SU-DHL-6 (cell line): Measurements from ENCODE around the gene VIPR2.
"Not testable (repeated sequence)": the region's sequence is repeated elsewhere in the genome, so short reads cannot be mapped to it uniquely, and the experiment has no call there.

Source experiments
- H2AFZ ChIP-seq: fragments of 200-600 bp; sonication (generic); 2 replicates; pipeline ENCODE4 v1.6.1; 2014; ENCODE audit warnings: low read depth, mild to moderate bottlenecking, moderate library complexity, mixed read lengths, antibody characterized with exemption, low read length; ENCODE audit not compliant: severe bottlenecking
- H3F3A ChIP-seq: fragments of 200-600 bp; shearing (Covaris generic); 2 replicates; pipeline ENCODE4 v1.6.0; 2016; ENCODE audit warnings: antibody characterized with exemption, mild to moderate bottlenecking; ENCODE audit not compliant: insufficient read depth
- H3K27ac ChIP-seq: fragments of 200-600 bp; sonication (generic); 2 replicates; pipeline ENCODE4 v1.5.1; 2016; ENCODE audit warnings: low read depth, mild to moderate bottlenecking, low read length, moderate library complexity, mixed read lengths
- H3K27me3 ChIP-seq: fragments of 200-600 bp; sonication (generic), shearing (Covaris generic); 2 replicates; pipeline ENCODE4 v1.6.0; 2014; ENCODE audit warnings: mild to moderate bottlenecking, low read length
- H3K36me3 ChIP-seq: fragments of 200-600 bp; sonication (generic); 2 replicates; pipeline ENCODE4 v1.6.1; 2014; ENCODE audit warnings: mild to moderate bottlenecking, low read length, mixed read lengths
- H3K4me2 ChIP-seq: fragments of 300-600, 200-600 bp; shearing (Covaris generic), sonication (generic); 2 replicates; pipeline ENCODE4 v1.6.0; 2014; ENCODE audit warnings: low read length, low read depth, mild to moderate bottlenecking; ENCODE audit not compliant: poor library complexity, severe bottlenecking
- H3K4me3 ChIP-seq: fragments of 200-600 bp; sonication (generic); 2 replicates; pipeline ENCODE4 v1.5.1; 2014; ENCODE audit warnings: antibody characterized with exemption, low read length, mild to moderate bottlenecking, mixed read lengths; ENCODE audit not compliant: insufficient read depth, poor library complexity, severe bottlenecking
- H3K79me2 ChIP-seq: fragments of 200-600 bp; sonication (generic); 2 replicates; pipeline ENCODE4 v1.6.1; 2014; ENCODE audit warnings: mild to moderate bottlenecking, low read length, moderate library complexity; ENCODE audit not compliant: insufficient read depth
- H3K9ac ChIP-seq: fragments of 200-600 bp; sonication (generic); 2 replicates; pipeline ENCODE4 v1.7.0; 2014; ENCODE audit warnings: mild to moderate bottlenecking, low read length
- H3K9me2 ChIP-seq: fragments of 200-600 bp; sonication (generic); replicated peaks from 2 replicates; pipeline ENCODE4 v1.6.1; 2014; ENCODE audit warnings: low read length; ENCODE audit not compliant: insufficient read depth
- H3K9me3 ChIP-seq: fragments of 200-600 bp; sonication (generic); 2 replicates; pipeline ENCODE4 v1.6.1; 2014; ENCODE audit warnings: low read length, mixed read lengths; ENCODE audit not compliant: insufficient read depth
- H4K20me1 ChIP-seq: fragments of 200-600 bp; sonication (generic); 2 replicates; pipeline ENCODE4 v1.6.1; 2014; ENCODE audit warnings: low read depth, mild to moderate bottlenecking, antibody characterized with exemption, low read length, moderate library complexity, mixed read lengths
- EZH2phosphoT487 ChIP-seq: fragments of 200-600 bp; sonication (generic), shearing (Covaris generic); conservative IDR thresholded peaks from 2 replicates; pipeline ENCODE4 v1.6.1; 2018; ENCODE audit warnings: mild to moderate bottlenecking, antibody characterized with exemption, low read length, moderate library complexity, mixed read lengths
- TF ChIP-seq, protein P1 (sequence below): fragments of 200-600 bp; sonication (generic); IDR thresholded peaks from one replicate; pipeline ENCODE4 v1.5.1; 2017; ENCODE audit warnings: antibody characterized with exemption, mild to moderate bottlenecking, low read length, moderate library complexity; ENCODE audit not compliant: insufficient read depth, poor library complexity, severe bottlenecking

VIPR2 gene

DNA sequence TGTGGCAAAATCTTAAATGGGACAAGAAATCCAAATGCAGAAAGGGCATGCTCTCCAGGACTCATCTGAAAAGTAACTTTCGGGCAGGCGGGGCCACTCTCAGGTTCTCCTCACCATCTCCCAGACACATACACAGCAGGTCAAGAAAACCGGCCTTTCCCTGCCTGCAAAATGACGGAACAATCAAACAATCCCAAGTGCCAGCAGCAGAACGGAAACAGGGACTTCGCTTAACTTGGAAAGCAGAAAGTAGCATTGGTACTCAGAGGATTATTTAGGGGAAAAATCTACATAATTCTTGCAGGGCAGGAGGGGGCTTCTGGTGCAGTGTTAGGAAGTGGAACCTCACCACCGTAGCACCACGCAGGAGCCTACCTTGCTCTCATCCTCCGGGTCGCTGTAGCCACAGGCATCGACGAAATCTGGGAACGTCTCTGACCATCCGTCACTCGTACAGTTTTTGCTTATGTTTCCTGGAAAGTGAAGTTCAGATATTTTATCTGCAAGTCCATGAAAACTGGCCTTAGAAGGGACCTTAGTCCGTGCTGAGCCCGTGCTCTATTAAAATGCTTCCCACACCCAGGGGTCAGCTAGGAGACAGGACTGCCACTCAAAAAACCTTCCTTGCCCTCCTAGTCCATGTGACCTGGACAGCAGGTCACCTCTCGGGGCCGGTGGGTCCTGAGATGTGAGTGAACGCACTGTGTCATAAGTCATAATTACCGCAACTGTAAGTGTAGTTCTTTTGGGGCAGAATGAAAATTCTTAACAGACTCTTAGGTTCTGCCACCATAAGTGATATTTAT, 41.1 kb downstream of the VIPR2 start:
- Histone ChIP-seq H3K27me3 (no peaks in the 10 kb centered on the region), H3K27ac (no peak overlapping the region), H3K4me3 (no peak overlapping the region), H4K20me1 (no peaks in the 10 kb centered on the region), H2AFZ (no peak overlapping the region), H3K9me3 (no peaks in the 10 kb centered on the region), H3K4me2 (no peak overlapping the region), H3K9me2 (no peaks in the 10 kb centered on the region), H3K79me2 (no peaks in the 10 kb centered on the region), H3F3A (no peaks in the 10 kb centered on the region), H3K36me3 (no peaks in the 10 kb centered on the region), H3K9ac (no peak overlapping the region)
- TF ChIP-seq, protein P1, sequence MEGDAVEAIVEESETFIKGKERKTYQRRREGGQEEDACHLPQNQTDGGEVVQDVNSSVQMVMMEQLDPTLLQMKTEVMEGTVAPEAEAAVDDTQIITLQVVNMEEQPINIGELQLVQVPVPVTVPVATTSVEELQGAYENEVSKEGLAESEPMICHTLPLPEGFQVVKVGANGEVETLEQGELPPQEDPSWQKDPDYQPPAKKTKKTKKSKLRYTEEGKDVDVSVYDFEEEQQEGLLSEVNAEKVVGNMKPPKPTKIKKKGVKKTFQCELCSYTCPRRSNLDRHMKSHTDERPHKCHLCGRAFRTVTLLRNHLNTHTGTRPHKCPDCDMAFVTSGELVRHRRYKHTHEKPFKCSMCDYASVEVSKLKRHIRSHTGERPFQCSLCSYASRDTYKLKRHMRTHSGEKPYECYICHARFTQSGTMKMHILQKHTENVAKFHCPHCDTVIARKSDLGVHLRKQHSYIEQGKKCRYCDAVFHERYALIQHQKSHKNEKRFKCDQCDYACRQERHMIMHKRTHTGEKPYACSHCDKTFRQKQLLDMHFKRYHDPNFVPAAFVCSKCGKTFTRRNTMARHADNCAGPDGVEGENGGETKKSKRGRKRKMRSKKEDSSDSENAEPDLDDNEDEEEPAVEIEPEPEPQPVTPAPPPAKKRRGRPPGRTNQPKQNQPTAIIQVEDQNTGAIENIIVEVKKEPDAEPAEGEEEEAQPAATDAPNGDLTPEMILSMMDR: no peak
- TF ChIP-seq EZH2phosphoT487: no peak

DNA sequence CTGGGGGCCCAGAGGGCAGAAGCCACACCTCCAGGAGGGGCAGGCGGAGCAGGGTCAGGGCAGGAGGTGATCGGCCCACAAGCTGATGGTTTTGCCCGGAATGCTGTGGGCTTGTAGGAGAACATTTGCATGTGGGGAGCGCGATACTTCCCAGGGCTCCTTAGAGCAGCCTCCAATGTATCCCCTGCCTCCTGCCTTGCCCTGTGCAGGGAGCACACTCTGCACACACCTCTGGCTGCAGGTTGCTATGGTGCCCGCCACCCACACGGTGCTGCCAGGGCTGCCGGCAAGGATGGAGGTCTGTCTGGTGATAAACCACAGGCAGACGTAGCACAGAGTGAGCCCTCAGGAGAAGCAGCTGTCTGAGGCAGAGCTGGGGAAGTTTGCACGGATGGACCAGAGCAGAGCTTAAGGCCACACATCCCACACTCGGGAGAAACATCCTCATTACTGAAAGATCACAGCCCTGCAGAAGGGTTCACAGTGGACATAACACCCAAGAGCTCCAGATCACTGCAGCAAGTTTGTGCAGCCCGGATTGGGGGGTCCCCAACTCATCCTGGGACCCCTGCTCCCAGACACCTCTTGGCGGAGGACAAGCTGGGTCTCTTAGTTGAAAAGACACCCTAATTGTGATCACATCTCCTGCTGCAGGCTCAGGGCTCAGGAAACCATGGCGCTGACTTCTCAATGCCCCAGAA, 41.8 kb downstream of the VIPR2 start:
- no peak for TF ChIP-seq EZH2phosphoT487
- TF ChIP-seq, protein P1: no peak
- Histone ChIP-seq H3K36me3 (no peaks in the 10 kb centered on the region), H3K4me3 (no peak overlapping the region), H3K9me3 (no peaks in the 10 kb centered on the region), H3F3A (no peaks in the 10 kb centered on the region), H3K9ac (no peak overlapping the region), H3K9me2 (no peaks in the 10 kb centered on the region), H3K79me2 (no peaks in the 10 kb centered on the region), H3K27me3 (no peaks in the 10 kb centered on the region), H2AFZ (no peak overlapping the region), H3K4me2 (no peak overlapping the region), H4K20me1 (no peaks in the 10 kb centered on the region), H3K27ac (no peak overlapping the region)

DNA sequence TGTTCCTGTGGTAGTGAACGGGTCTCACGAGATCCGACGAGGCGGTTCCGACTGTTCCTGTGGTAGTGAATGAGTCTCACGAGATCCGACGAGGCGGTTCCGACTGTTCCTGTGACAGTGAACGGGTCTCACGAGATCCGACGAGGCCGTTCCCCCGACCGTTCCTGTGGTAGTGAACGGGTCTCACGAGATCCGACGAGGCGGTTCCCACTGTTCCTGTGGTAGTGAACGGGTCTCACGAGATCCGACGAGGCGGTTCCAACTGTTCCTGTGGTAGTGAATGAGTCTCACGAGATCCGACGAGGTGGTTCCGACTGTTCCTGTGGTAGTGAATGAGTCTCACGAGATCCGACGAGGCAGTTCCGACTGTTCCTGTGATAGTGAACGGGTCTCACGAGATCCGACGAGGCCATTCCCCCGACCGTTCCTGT, 43.0 kb downstream of the VIPR2 start:
- not testable (repeated sequence) for H3K9ac ChIP-seq, H3K4me3 ChIP-seq, H3K9me2 ChIP-seq, H3F3A ChIP-seq, H3K79me2 ChIP-seq, H3K4me2 ChIP-seq, H2AFZ ChIP-seq, H4K20me1 ChIP-seq, H3K27ac ChIP-seq, H3K36me3 ChIP-seq, H3K9me3 ChIP-seq, H3K27me3 ChIP-seq

DNA sequence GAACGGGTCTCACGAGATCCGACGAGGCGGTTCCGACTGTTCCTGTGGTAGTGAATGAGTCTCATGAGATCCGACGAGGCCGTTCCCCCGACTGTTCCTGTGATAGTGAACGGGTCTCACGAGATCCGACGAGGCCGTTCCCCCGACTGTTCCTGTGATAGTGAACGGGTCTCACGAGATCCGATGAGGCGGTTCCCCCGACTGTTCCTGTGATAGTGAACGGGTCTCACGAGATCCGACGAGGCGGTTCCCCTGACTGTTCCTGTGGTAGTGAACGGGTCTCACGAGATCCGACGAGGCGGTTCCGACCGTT, 43.6 kb downstream of the VIPR2 start:
- H3K27ac ChIP-seq, H2AFZ ChIP-seq, H3K36me3 ChIP-seq, H3K4me2 ChIP-seq, H3K9ac ChIP-seq, H3K4me3 ChIP-seq, H3K9me3 ChIP-seq, H3K79me2 ChIP-seq, H3K9me2 ChIP-seq, H4K20me1 ChIP-seq, H3K27me3 ChIP-seq, H3F3A ChIP-seq: not testable (repeated sequence)

DNA sequence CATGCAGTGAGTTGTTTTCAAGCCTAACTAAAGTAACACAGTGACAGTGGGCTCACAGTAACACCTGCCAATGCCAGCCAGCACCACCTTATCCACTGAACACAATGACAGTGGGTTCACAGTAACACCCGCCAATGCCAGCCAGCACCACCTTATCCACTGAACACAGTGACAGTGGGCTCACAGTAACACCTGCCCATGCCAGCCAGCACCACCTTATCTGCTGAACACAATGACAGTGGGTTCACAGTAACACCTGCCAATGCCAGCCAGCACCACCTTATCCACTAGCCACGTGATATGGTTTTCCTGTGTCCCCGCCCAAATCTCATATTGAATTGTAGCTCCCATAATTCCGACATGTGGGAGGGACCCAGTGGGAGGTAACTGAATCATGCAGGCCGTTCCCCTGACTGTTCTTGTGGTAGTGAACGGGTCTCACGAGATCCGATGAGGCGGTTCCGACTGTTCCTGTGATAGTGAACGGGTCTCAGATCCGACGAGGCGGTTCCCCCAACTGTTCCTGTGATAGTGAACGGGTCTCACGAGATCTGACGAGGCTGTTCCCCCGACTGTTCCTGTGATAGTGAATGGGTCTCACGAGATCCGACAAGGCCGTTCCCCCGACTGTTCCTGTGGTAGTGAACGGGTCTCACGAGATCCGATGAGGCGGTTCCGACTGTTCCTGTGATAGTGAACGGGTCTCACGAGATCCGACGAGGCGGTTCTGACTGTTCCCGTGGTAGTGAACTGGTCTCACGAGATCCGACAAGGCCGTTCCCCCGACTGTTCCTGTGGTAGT, 44.2 kb downstream of the VIPR2 start:
- not testable (repeated sequence) for H3K27ac ChIP-seq, H3K9me2 ChIP-seq, H3K79me2 ChIP-seq, H3K4me3 ChIP-seq, H3K4me2 ChIP-seq, H3K36me3 ChIP-seq, H3K9me3 ChIP-seq, H3F3A ChIP-seq, H4K20me1 ChIP-seq, H3K27me3 ChIP-seq, H2AFZ ChIP-seq, H3K9ac ChIP-seq
